Hepatocyte (in vitro differentiated cells): ENCODE results near the gene AMBRA1. TPM values are rescaled to one million over a fixed set of nuclear protein-coding genes. Genes with fewer than 3 reads are reported as not detected.

Source experiments
- DNase-seq: peaks from one replicate; pipeline ENCODE4 v3.0.0-alpha.2; 2016; ENCODE audit warnings: low spot score
- H2AFZ ChIP-seq: fragments of 200-600 bp; sonication (generic); 2 replicates; pipeline ENCODE4 v1.6.0; 2016; ENCODE audit warnings: antibody characterized with exemption, mild to moderate bottlenecking
- H3K27ac ChIP-seq: fragments of 200-600 bp; sonication (generic); 2 replicates; pipeline ENCODE4 v1.5.1; 2016; ENCODE audit warnings: mild to moderate bottlenecking
- H3K27me3 ChIP-seq: fragments of 200-600 bp; sonication (generic); 2 replicates; pipeline ENCODE4 v1.6.1; 2016
- H3K36me3 ChIP-seq: fragments of 200-600 bp; sonication (generic); replicated peaks from 2 replicates; pipeline ENCODE4 v1.5.1; 2016; ENCODE audit warnings: low read depth; ENCODE audit not compliant: insufficient read depth
- H3K4me1 ChIP-seq: fragments of 200-600 bp; sonication (generic); 2 replicates; pipeline ENCODE4 v1.5.1; 2016; ENCODE audit warnings: mild to moderate bottlenecking, moderate library complexity; ENCODE audit not compliant: insufficient read depth
- H3K4me2 ChIP-seq: fragments of 200-600 bp; sonication (generic); 2 replicates; pipeline ENCODE4 v1.6.0; 2016
- H3K4me3 ChIP-seq: fragments of 200-600 bp; sonication (generic); 2 replicates; pipeline ENCODE4 v1.5.1; 2016; ENCODE audit warnings: mild to moderate bottlenecking
- H3K79me2 ChIP-seq: fragments of 200-600 bp; sonication (generic); 2 replicates; pipeline ENCODE4 v1.6.0; 2017; ENCODE audit warnings: mild to moderate bottlenecking
- H3K9me2 ChIP-seq: fragments of 200-600 bp; sonication (generic); replicated peaks from 2 replicates; pipeline ENCODE4 v1.6.0; 2017; ENCODE audit warnings: mild to moderate bottlenecking; ENCODE audit not compliant: insufficient read depth
- H3K9me3 ChIP-seq: fragments of 200-600 bp; sonication (generic); 2 replicates; pipeline ENCODE4 v1.5.1; 2016; ENCODE audit warnings: low read depth, mild to moderate bottlenecking
- H4K20me1 ChIP-seq: fragments of 200-600 bp; sonication (generic); 2 replicates; pipeline ENCODE4 v1.6.0; 2016; ENCODE audit warnings: mild to moderate bottlenecking; ENCODE audit not compliant: insufficient read depth, poor library complexity, severe bottlenecking
- EZH2 ChIP-seq: fragments of 200-600 bp; sonication (generic); IDR thresholded peaks from 2 replicates; pipeline ENCODE4 v1.6.1; 2016; ENCODE audit warnings: antibody characterized with exemption, mild to moderate bottlenecking, borderline replicate concordance
- EZH2phosphoT487 ChIP-seq: fragments of 200-600 bp; sonication (generic); IDR thresholded peaks from one replicate; pipeline ENCODE4 v1.6.1; 2018; ENCODE audit warnings: antibody characterized with exemption, mild to moderate bottlenecking, low read depth, moderate library complexity; ENCODE audit not compliant: unreplicated experiment, severe bottlenecking
- WGBS: methylation state at CpG from one replicate; pipeline ENCODE4 v1.1.6; 2016; ENCODE audit warnings: low lambda C conversion rate; ENCODE audit errors: missing lambda C conversion rate; 5-methylcytosine and 5-hydroxymethylcytosine counted together
- polyA plus RNA-seq: library from polyadenylated mRNA; unstranded; fragments of >200 nt; fragmentation: Nextera tagmentation; extraction: Ambion mirVana; gene quantifications from 2 replicates; pipeline ENCODE4 v1.2.1, GENCODE V29; 2016
- total RNA-seq: library from RNA; depleted of rRNA; stranded (reverse); fragments of >200 nt; gene quantifications from 2 replicates; pipeline ENCODE4 v1.2.3, GENCODE V29; 2014
- TF ChIP-seq, protein P1 (sequence below): fragments of 200-600 bp; sonication (generic); IDR thresholded peaks from 2 replicates; pipeline ENCODE4 v1.5.1; 2016; ENCODE audit warnings: antibody characterized with exemption, mild to moderate bottlenecking; ENCODE audit not compliant: poor library complexity

Gene AMBRA1
- total and polyA plus RNA-seq, 2 experiments from 2014 or later: 7.2 to 31.2 TPM

DNA sequence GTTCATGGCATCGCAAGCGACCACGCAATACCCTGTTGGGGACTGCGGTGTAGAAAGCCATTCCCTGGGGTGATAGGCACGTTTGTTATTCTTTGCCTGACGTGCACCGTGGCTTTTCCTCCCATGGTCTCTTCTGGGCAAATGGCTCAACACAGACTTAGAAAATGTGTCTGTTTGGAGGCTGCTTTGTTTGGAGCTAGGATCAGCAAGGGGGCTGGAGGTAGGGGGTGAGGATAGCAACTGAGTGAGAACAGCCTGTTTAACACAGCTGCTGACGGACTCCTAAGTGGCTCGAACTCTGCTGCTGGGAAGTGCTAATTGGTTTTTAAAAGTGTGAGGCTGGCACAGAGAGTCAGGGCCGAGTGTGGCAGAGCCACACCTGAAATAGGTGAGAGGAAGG is 186.2 kb downstream of the AMBRA1 start:
- no peak overlapping the region for H3K4me2 ChIP-seq
- no peaks in the 10 kb centered on the region for H3K79me2 ChIP-seq
- H3K36me3 ChIP-seq: no peaks in the 10 kb centered on the region
- no peaks in the 10 kb centered on the region for H3K4me1 ChIP-seq
- H3K4me3 ChIP-seq: no peak overlapping the region
- no peak overlapping the region for H2AFZ ChIP-seq
- 93% methylated on average over 10 of the region's 10 CpGs for WGBS
- no peaks in the 10 kb centered on the region for H3K27me3 ChIP-seq
- no peaks in the 10 kb centered on the region for H3K9me2 ChIP-seq
- no peaks in the 10 kb centered on the region for H3K9me3 ChIP-seq
- no peak for DNase-seq
- H4K20me1 ChIP-seq: no peaks in the 10 kb centered on the region
- no peak overlapping the region for H3K27ac ChIP-seq
- no peak for TF ChIP-seq EZH2phosphoT487
- TF ChIP-seq EZH2: no peak
- TF ChIP-seq, protein P1, sequence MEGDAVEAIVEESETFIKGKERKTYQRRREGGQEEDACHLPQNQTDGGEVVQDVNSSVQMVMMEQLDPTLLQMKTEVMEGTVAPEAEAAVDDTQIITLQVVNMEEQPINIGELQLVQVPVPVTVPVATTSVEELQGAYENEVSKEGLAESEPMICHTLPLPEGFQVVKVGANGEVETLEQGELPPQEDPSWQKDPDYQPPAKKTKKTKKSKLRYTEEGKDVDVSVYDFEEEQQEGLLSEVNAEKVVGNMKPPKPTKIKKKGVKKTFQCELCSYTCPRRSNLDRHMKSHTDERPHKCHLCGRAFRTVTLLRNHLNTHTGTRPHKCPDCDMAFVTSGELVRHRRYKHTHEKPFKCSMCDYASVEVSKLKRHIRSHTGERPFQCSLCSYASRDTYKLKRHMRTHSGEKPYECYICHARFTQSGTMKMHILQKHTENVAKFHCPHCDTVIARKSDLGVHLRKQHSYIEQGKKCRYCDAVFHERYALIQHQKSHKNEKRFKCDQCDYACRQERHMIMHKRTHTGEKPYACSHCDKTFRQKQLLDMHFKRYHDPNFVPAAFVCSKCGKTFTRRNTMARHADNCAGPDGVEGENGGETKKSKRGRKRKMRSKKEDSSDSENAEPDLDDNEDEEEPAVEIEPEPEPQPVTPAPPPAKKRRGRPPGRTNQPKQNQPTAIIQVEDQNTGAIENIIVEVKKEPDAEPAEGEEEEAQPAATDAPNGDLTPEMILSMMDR: no peak

DNA sequence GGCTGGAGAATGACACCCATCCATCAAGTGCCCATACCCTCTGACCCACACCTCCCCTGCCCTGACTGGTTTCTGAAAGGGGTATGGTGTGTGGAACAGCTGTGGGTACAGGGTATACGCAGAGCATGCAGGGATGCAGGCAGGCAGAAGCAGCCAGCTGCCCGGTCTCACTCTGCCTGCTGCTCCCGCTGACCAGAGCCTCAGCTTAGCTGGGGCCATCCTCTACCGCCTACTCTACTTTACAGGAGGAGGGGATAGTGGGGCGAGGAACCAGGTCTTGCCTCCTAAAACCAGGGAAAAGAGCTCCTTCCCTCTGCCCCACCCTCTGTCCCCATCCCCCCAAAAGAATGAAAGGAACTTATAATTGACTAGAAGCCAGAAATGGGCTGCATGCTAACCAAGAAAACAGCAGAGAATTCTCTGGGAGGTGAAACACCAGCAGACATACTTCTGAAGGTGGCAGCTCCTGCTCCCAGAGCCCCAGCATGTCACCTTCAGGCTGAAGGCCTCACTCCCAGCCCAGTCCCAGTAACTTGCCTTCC is 189.3 kb downstream of the AMBRA1 start:
- no peak overlapping the region for H3K4me2 ChIP-seq
- no peaks in the 10 kb centered on the region for H3K36me3 ChIP-seq
- WGBS: 92% methylated on average over 5 of the region's 5 CpGs
- H3K27me3 ChIP-seq: no peaks in the 10 kb centered on the region
- H3K4me3 ChIP-seq: no peak overlapping the region
- H3K79me2 ChIP-seq: no peaks in the 10 kb centered on the region
- no peaks in the 10 kb centered on the region for H4K20me1 ChIP-seq
- H2AFZ ChIP-seq: no peak overlapping the region
- no peak for DNase-seq
- H3K27ac ChIP-seq: no peak overlapping the region
- no peaks in the 10 kb centered on the region for H3K9me2 ChIP-seq
- no peak for TF ChIP-seq EZH2phosphoT487
- TF ChIP-seq EZH2: no peak
- no peaks in the 10 kb centered on the region for H3K9me3 ChIP-seq
- no peaks in the 10 kb centered on the region for H3K4me1 ChIP-seq

DNA sequence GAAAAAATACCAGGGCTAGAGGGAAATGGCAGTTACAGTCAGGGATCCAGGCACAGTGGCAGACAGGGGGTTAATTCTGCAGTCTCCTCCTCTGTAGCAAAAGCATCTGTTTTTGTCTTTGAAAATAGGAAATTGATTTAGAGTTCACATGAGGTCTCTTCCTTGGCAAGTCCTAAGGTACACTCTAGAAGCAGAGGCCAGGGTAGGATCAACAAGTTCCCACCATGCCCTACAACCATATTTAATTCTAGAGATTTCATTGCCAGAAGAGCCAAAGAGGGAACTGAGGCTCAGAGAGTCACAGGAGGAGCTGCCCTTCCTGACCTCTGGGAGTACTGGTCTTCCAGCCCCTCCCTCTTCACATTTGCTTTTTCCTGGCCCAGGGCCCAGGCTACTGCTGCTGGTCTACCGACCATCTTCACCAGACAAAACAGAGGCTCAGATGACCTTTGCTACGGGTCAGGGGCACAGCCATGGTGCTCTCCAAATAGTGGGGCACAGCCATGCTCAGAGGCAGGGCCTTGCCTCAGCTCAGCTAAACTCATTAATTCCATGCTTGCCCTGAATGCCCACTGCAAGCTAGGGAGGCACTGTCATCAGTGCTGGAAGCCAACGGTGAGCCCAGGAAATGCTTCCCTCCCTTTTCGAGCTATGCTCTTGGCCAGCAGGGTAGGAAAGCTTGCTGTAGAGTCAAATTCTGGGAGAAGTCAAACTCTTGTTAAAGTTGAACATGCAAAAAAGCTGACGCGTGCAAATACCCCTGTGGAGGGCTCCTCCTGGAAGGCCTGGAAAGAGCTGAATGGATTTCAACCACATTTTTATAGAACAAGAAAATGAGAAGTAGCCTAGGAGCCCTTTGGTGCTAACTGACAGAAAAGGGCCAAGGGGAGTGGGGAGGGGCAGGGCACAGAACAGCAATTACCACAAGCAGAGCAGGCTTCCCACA is 190.6 kb downstream of the AMBRA1 start:
- no peak for DNase-seq
- H3K27me3 ChIP-seq: no peaks in the 10 kb centered on the region
- H3K9me2 ChIP-seq: no peaks in the 10 kb centered on the region
- H3K36me3 ChIP-seq: no peaks in the 10 kb centered on the region
- WGBS: 91% methylated on average over 6 of the region's 6 CpGs
- no peaks in the 10 kb centered on the region for H3K9me3 ChIP-seq
- no peaks in the 10 kb centered on the region for H4K20me1 ChIP-seq
- no peak for TF ChIP-seq EZH2
- no peak for TF ChIP-seq EZH2phosphoT487
- TF ChIP-seq, protein P1: no peak
- no peak overlapping the region for H2AFZ ChIP-seq
- H3K79me2 ChIP-seq: no peaks in the 10 kb centered on the region
- H3K27ac ChIP-seq: no peak overlapping the region
- no peak overlapping the region for H3K4me3 ChIP-seq
- no peaks in the 10 kb centered on the region for H3K4me1 ChIP-seq
- H3K4me2 ChIP-seq: no peak overlapping the region

DNA sequence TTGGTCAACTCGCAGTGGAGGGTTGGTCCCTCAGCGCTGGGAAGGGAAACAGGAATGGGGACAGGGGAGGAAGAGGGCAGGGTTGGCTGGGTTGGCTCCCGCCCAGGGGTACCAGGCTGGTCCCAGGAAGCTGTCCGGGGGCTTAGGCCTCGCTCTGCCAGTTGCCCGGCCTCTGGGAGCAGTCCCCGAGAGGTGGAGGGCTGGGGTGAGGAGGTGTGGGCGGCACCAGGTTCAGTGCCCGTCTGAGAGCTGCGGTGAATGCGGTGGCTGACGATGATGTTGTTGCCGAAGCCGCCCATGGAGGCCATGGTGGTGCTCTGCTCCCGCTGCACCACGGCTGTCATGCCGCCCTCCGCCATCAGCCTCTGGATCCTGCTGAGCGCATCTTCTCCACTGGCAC is 196.3 kb downstream of the AMBRA1 start:
- Histone ChIP-seq H3K9me2 (no peaks in the 10 kb centered on the region), H3K4me2 (no peak overlapping the region), H3K4me1 (no peaks in the 10 kb centered on the region), H3K9me3 (no peaks in the 10 kb centered on the region), H4K20me1 (no peaks in the 10 kb centered on the region), H2AFZ (no peak overlapping the region), H3K79me2 (no peaks in the 10 kb centered on the region), H3K4me3 (no peak overlapping the region), H3K36me3 (no peaks in the 10 kb centered on the region), H3K27me3 (no peaks in the 10 kb centered on the region), H3K27ac (no peak overlapping the region)
- 97% methylated on average over 19 of the region's 19 CpGs for WGBS
- TF ChIP-seq EZH2: no peak
- TF ChIP-seq, protein P1: no peak
- no peak for TF ChIP-seq EZH2phosphoT487
- DNase-seq: no peak
